HG03460 (cell line): ENCODE measurements around the gene NLRP3.

Experiments used
- ATAC-seq: cut with Tn5 transposase; IDR thresholded peaks from one replicate; pipeline ENCODE4 v1.9.1; 2021; ENCODE audit not compliant: unreplicated experiment

The NLRP3 gene

DNA sequence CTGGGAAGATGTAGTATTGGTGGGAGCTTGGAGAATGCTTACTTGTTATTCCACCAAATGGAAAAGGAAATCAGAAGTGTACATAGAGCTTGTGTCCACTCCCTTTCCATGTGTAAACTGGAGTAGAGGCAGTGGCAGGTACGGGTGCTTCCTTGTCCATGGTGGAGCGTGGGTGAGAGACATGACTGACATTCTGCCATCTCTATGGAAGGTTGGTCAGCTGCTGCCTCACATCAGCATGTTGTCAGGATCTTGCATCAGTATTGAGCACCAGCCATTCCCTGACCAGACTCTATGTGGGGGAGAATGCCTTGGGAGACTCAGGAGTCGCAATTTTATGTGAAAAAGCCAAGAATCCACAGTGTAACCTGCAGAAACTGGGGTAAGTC lies 19.8 kb downstream of the NLRP3 start:
- no peak for ATAC-seq

DNA sequence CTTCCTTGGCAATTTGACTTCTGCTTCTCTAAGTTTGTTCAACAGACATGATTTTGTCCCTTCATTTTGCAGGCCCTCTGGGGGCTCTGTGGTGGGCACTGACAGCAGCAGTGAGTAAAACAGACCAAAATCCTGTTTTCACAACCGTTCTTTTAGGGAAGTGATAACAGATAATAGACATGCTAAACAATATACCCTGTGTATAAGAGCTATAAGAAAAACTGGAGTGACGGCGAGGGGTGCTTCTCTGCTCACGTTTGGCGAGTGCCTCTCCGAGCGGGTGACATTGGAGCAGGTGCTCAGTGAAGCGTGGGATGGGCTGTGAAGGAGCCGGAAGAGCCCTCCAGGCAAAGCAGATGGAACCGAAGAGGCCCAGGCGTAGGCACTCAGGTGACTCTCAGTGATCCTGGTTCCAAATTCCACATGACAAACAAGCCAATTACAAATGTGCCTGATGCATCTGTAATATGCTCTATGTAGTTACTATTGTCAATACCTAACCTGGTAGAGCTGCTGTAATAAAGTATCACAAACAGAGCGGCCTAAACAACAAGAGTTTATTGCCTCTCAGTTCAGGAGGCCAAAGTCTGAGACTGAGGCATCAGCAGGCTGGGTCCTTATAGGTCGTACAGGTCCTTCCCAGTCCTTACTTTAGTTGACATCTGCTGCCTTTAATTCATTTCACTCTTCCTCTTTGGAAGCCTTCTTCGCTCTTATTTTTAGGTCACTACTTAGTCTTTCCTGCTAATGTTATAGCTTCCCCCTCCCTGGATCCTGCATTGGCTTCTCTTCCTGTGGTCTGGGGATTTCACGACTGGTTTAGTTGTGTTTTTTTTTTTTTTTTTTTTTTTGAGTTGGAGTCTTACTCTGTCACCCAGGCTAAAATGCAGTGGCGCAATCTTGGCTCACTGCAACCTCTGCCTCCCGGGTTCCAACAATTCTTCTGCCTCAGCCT lies 21.9 kb downstream of the NLRP3 start:
- no peak for ATAC-seq

DNA sequence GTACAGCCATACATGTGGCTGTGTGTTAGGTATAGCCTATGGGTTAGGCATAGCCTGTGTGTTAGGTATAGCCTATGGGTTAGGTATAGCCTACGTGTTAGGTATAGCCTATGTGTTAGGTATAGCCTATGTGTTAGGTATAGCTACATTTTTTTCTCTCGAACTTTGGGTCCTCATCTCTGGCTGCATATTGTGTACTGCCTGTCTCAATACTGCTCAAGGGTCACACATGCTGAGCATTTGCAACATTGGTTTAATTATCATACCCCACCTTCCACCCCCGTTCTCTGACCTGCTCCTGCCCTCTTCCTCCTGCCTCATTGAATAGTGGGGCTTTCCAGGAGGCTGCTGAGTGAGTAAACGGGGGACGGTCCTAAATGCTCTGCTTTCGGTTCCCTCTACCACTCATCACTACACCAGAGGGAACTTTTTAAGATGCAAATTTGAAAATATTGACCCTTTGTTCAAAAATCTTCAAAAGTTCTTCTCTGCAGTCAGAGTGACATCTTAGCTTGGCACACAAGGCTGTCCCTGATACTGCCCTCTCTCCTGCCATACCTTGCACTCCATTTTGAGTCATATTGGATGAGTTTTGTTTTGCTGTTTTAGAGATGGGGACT lies 24.1 kb downstream of the NLRP3 start:
- ATAC-seq, result peak; percentile 98

DNA sequence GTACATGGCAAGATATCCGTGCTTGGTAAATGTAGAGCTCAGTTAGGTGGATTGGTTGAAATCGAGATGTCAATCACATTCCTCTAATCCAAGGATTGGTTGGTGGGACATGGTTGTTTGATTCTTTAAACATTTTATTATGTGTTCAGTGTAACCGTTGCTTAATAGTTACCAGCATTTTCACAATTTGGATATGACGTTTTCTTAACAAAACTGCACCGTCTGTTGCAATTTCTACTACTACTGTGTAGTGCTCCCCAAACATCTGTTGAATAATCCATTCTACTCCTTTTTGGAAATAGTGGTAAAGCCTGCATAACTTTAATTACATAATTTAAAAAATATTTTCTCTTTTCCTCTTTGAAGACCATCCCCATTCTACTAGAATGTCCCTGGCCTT lies 25.6 kb downstream of the NLRP3 start:
- ATAC-seq, result no peak

DNA sequence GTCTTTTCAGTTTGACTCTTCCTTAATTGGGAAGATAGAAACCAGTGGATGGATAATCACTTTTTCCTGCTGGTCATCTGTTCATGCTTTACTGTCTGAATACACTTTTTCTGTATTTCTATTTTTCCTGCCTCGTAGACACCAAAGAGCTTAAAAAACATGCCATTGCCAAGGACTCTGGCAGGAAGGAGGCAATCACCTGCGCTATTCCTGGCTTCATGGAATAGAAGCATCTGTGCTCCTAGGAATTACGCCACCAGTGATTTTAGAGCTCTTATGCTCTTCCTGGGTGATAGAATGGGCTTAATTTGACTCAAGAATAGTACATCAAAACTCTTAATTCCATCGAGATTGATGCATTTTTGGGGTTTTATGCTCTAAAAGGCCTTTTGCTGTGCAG lies 26.2 kb downstream of the NLRP3 start:
- no peak for ATAC-seq

DNA sequence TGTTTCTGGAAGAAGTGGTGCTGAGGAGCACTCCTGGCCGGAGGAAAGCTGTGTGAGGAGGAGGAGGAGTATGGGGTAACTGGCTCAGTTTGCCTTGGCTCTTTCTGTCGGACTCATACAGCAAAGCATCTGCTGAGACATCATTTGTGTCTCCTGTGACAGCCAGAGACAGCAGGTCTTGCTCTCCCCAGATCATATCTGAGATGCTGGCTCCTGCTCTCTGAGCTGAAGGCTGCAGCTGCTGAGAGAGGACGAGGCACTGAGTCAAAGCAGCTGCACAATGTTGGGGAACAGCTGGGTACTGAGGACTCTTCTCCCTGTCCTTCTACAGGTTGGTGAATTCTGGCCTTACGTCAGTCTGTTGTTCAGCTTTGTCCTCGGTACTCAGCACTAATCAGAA lies 27.7 kb downstream of the NLRP3 start:
- ATAC-seq, result no peak

DNA sequence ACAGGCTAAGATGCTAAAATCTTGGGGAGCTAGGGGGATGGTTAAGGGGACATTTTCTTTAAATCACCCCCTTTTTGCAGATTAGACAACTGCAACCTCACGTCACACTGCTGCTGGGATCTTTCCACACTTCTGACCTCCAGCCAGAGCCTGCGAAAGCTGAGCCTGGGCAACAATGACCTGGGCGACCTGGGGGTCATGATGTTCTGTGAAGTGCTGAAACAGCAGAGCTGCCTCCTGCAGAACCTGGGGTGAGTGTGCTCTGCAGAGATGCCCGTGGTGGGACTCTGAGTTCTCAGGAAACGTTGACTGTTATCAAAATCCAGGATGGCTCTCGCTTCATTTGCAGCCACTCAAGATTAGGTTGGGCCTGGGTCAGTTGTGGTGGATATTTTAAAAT lies 28.6 kb downstream of the NLRP3 start:
- ATAC-seq, result no peak

DNA sequence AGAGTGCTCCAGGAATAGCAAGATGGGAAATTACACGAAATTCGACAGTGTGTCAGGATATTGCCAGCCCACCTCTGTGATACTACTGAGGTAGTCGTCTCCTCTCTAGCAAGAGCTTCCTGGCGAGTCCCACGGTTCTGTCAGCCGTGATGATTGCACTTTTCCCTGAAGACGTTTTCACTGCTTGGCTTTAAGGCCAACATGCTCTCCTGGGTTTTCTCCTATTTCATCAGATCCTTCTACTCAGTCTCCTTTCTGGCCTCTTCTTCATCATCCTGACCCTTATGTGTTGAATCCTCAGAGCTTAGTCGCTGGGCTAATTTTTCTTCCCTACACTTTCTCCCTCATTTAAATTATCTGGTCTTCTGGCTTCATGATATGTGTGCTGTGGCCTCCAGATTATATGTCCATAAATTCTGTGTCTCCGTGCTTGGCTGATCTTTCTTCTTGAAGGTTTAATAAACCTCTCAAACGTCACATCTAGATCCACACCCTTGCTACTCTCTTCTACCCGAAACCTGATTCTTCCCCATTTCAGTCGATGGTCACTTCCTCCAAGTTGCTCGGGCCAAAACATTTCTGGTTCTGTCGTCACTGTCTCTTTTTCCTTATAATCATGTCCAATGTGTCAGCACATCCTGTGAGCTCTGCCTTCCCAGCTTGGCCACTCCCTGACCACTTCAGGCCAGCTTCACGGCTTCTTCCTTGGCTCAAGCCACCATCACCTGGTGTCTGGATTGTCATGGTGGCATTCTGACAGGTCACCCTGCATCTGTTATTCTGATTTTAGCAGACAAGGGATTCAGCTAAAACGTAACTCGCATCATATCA lies 29.8 kb downstream of the NLRP3 start:
- ATAC-seq, result no peak

DNA sequence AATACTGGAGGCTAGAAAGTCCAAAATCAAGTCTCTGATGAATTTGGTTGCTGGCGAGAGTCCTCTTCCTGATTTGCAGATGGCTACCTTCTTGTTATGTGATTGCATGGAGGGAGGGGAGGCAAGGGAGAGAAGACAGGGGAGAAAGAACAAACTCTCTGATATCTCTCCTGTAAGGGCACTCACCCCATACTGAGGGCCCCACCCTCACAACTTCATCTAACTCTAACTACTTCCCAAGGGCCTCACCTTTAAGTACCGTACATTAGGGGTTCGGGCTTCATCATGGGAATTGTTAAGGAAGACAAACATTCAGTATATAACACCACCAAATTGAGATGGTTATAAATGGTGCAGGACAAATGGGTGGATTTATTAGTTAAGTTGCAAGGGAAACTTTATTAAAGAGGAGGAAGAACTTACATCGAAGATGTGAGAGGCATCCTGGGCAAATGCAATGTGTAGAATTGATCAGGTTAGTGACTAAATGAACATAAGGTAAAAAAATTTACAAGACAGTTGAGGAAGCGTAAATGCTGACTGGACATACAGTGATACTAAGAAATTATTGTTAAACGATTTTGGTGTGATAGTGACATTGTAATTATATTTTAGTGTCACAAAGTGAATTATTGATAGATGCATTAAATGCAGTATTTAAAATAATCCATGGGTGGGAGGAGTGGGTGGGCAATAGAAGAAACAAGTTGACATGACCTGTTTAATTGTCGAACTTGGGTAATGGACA lies 31.4 kb downstream of the NLRP3 start:
- no peak for ATAC-seq

DNA sequence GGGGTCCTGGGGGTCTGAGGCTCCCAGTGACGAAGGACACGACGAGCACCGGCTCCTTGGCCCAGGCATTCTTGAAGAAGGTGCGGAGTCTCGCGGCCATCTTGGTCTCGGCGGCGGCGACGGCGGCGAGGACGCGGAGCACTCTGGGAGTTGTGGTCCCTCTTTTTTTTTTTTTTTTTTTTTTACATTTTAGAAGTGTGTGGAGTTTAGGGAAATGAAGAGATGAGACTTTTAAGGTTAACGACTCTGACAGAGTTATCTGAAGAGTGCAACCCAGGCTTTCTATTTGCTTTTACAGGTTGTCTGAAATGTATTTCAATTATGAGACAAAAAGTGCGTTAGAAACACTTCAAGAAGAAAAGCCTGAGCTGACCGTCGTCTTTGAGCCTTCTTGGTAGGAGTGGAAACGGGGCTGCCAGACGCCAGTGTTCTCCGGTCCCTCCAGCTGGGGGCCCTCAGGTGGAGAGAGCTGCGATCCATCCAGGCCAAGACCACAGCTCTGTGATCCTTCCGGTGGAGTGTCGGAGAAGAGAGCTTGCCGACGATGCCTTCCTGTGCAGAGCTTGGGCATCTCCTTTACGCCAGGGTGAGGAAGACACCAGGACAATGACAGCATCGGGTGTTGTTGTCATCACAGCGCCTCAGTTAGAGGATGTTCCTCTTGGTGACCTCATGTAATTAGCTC lies 32.3 kb downstream of the NLRP3 start:
- no peak for ATAC-seq

DNA sequence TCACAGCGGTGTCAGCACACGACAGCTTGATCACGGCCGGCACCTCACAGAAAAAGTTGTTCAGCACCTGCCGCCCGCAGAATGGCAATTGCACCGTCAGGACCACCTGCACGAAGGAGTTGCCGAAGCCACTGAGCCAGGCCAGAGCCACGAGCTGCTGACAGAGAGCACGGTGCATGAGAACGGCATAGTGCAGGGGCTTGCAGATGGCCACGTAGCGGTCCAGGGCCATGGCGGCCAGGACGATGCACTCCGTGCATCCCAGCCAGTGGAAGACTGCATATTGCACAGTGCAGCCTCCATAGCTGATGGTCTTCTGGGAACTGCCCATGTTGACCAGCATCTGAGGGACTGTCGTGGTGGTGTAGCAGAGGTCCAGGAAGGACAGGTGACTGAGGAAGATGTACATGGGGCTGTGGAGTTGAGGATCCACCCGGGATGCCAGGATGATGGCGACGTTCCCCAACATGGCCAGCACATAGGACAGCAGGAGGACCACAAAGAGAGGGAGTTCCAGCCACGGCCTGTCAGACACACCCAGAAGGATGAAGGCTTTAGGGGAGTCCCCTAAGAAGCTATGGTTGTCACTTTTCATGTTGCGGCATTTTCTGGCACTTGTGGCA lies 35.5 kb downstream of the NLRP3 start:
- ATAC-seq, result no peak

DNA sequence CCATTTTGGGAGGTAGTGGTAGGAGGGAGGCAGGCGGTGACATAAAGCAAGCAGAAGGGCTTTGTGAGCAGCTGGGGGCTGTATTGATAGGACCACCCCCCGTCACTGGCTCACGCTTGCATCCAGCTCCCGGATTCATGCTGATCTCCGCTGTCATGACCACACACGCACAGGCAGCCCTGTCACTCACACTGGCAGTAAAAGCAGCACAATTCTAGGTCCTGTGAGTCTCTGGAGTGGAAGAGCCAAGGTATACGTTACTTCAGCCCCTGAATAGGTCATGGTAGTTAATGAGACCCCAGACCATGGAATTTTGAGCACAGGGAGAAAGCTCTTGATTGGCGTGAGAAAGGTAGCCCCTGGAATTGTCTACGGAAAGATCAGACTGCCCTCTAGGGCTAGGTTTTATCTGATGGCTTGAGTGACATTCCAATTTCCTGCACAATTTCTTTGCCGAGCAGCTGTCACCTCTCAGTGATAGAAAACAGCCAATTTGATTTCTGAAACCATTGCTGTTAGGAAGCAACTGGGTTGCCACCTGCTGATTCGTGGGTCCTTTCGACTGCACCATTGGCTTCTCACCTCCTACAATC lies 36.6 kb downstream of the NLRP3 start:
- no peak for ATAC-seq

DNA sequence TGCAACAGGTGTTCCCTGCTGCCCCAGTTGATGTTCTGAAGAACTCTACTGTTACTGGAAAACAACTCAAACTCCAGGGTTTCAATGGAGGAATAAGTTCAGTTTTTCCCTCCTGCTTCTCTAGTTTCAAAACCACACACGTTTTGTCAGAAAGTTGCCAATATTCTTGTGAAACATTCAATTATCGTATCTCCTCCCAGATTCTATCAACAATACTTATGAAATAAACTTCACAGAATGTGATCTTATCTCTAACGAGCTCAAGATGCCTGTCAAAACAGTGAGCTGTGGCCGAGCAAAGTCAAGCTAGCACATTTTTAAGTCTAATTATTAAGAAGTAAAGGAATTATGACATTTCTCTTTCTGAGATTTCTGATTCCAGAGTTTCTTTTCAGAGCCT lies 37.3 kb downstream of the NLRP3 start:
- no peak for ATAC-seq

DNA sequence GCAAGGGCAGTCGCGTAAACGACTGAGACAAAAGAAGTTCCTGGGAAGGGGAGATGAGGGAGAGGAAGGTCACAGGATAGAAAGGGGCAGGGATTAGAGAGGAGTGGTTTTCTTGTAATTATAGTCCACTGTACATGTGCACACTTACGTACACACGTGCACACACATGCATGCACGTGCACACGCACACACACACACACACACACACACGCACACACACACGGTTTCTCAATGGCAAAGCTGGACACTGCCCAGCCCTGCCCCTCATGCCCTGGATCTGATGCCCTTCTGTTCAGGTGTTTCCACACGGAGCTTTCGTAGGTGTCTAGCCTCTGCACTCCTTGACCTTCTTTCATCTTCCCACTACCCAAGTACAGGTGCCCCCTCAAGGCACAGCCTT lies 38.0 kb downstream of the NLRP3 start:
- no peak for ATAC-seq

DNA sequence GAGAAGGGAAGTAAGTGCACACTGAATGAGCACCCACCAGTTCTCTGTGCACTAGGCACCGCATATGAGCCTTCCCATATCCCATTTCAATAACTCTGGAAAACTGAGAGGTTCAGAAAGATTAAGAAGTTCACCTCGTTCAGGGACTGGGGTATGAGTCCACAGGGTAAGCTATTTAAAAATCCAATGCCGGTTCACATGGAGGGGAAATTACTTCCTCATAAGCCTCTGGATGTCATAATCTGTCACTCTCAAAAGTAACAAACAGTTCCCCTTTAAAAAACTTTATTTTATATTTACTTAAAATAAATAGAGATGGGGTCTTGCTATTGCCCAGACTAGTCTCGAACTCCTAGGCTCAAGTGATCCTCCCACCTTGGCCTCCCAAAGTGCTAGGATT lies 40.0 kb downstream of the NLRP3 start:
- no peak for ATAC-seq

DNA sequence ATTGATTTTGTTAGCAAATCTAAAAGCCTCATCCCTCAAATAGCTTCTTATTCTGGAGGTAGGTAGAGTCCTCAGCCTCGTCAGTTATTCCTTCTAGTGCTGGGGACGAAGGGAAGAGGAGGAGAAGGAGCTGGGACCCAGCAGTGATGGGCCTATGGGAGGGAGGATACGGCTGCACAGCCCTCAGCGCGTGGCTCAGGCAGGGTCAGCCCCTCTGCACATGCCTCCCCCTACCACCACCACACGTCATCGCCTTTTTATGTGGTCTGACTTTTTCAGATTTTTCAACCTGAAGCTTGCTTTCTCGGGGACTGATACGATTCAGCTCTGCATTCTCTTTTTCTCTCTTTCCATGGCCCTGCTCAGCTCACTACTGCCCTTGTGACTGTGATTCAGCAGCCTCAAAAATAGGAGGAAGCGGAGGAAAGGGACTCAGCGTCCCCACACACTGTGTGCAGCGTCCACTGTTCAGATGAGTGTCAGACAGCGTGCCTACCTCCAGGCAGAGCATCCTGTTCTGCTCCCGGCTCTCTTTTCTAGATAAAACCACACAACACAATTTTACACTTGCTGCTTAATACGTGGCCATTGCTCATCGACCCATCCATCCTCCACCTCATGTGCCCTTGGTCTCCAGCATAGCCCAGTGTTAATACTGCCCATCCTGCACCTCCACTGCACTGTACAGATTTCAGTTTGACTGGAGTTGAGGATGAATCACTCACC lies 41.1 kb downstream of the NLRP3 start:
- ATAC-seq, result no peak

DNA sequence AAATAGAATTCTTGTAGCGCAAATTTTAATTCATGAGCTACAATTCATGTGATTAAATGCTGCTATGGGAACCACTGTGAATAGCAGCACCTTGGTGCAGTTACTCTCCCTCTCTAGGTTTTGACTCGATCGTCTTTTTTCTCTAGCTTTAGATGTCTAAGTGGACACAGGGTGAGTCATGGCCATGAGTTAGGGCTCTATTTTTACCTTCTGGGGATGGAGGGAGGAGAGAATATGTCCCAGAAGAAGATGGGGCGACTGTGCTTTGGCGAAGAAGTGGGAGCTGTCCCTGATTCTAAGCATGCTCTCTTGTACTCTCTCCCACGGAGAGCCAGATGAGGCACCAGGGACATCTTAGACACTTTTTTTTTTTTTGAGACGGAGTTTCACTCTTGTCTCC lies 43.5 kb downstream of the NLRP3 start:
- ATAC-seq, result no peak

DNA sequence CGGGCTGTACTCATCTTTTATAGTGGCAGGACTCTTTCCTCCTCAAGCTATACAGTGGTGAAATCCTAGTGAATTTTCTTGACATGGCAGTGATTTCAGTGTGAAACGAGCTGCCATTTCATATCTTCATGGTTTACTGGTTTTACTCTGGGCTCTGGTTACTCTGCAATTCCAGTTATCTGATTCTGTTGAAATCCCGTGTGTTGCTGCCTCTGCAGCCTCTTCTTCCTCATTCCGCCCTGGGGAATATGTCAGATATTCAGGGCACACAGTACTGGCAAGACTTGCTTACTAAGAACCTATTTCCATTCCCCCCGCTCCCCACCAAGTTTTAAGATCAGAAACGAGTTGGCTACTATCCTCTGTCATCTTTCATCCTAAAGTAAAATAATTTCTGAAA lies 49.8 kb downstream of the NLRP3 start:
- no peak for ATAC-seq

DNA sequence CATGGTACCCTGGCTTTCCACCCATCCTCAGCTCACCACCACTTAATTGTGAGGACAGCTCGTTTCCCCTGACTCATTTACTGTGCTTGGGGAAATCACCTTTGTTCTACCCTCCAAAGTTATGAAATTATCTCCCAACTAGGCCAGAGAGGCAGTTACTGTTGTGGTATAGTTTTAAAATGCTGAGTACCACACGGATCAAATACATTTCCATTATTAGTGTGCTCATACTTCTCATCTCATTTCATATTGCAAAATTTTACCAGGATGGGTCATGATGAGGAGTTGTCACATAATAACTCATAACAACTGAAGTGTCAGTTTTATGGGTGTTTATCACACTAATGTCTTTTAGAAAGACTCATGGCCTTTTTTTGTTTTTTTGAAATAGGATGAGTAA lies 51.2 kb downstream of the NLRP3 start:
- ATAC-seq, result no peak
